Activated CD4-positive, alpha-beta T cell treated with anti-CD3 and anti-CD28 coated beads, Interleukin-2, amount 10 ng/mL, durations not matched to agents 7 days and 5 days (primary cell): Measurements from ENCODE around the gene CRLF1. TPM values are rescaled to one million over a fixed set of nuclear protein-coding genes. Genes with fewer than 3 reads are reported as not detected.

Experiments
- CTCF ChIA-PET: fragments of 350-600 bp; sonication (Branson Sonifier 250); formaldehyde crosslinking; loops from one replicate; lab custom pipeline; 2021; ENCODE audit warnings: antibody characterized with exemption; lab: Charles Lee
- POLR2A ChIA-PET: fragments of 350-600 bp; sonication (Branson Sonifier 250); formaldehyde crosslinking; loops from one replicate; lab custom pipeline; 2021; ENCODE audit warnings: antibody characterized with exemption; lab: Charles Lee
- DNase-seq: peaks from one replicate; pipeline ENCODE4 v3.0.0-alpha.2; 2020
- H3K27ac Mint-ChIP-seq: one replicate; pipeline ENCODE4 v1.8.0; 2021; ENCODE audit warnings: mild to moderate bottlenecking, moderate library complexity, mixed read lengths
- H3K27me3 Mint-ChIP-seq: one replicate; pipeline ENCODE4 v1.8.0; 2021; ENCODE audit warnings: mixed read lengths
- H3K36me3 Mint-ChIP-seq: one replicate; pipeline ENCODE4 v1.8.0; 2021; ENCODE audit warnings: low read depth, mixed read lengths
- H3K4me1 Mint-ChIP-seq: one replicate; pipeline ENCODE4 v1.8.0; 2021; ENCODE audit warnings: mixed read lengths
- H3K4me3 Mint-ChIP-seq: one replicate; pipeline ENCODE4 v1.8.0; 2021; ENCODE audit warnings: mild to moderate bottlenecking, moderate library complexity, mixed read lengths
- H3K9me3 Mint-ChIP-seq: one replicate; pipeline ENCODE4 v1.8.0; 2021; ENCODE audit warnings: mixed read lengths
- total RNA-seq, 2 experiments: library from RNA; stranded (reverse); gene quantifications; one replicate each; pipeline ENCODE4 v1.2.3, GENCODE V29; 2021

CRLF1 gene
- total RNA-seq, 2 experiments from 2014 or later = not detected

DNA sequence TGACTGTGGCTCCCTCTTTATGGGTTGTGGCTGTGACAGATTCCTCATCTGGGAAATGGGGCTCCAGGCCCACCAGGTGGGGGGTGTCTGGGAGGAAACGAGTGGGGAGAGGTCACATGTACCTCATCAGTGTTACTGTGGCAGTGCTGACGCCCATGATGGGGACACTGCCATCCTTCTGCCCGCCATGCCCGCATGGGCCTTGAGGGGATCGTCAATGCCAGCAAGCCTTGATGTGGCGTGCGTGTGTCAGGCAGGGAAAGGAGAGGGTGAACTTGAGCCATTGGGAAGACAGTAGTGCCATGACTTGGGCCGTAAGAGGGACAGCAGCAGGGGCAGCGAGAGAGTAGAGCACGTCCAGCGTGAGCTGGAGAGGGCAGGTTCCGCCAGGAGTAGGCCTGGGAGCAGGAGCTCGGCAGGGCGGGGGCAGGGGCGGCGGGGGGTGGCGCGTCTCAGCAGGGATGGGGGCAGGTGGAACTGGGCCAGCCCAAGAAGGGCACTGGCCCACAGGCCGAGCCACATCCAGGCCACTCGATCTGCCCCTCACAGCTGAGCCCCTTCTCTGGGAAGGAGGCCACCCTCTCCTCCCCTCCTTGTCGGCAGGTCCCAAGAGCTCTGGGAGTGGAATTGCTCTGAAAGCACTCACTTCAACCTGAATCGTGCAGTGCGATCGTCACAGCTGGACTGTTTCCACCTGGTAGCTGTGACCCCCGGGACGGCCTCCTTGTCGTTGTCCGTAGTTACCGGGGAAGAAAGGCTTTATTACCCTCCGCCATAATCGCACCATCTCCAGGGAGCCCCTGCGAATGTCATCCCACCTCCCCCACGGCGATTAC is 40.2 kb upstream of the CRLF1 start:
- H3K27ac Mint-ChIP-seq = no peak overlapping the region
- H3K4me3 Mint-ChIP-seq = no peak overlapping the region
- peaks cover 9% of the 10 kb centered on the region for H3K4me1 Mint-ChIP-seq
- POLR2A ChIA-PET = no interaction called here
- CTCF ChIA-PET = no interaction called here
- H3K9me3 Mint-ChIP-seq = peaks cover 3% of the 10 kb centered on the region
- H3K36me3 Mint-ChIP-seq = no peaks in the 10 kb centered on the region
- no peak for DNase-seq
- no peaks in the 10 kb centered on the region for H3K27me3 Mint-ChIP-seq

DNA sequence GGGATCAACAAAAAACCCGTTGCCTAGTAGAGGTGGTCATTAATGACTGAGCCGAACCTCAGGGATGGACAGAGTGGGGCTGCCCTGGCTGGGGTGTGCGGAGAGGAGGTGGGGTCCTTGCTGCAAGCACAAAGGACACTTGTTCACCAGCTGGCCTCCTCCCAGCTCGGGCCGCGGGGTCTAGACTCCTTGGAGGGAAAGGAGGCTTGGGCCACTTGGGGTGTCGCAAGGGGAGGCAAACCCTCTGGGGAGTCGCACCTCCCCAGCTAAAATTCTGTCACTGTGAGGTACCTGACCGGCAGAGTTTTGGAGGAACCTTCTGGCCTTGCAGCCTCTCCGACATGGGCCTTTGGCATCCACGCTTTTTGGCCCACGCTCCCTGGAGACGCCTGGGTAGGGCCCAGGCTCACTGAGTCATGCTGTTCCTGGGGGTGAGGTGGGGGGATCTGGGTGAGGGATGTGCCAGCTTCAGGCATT is 38.5 kb upstream of the CRLF1 start:
- Mint-ChIP-seq H3K27ac (no peak overlapping the region), H3K27me3 (no peaks in the 10 kb centered on the region), H3K36me3 (no peaks in the 10 kb centered on the region), H3K9me3 (peaks cover 3% of the 10 kb centered on the region), H3K4me1 (peaks cover 9% of the 10 kb centered on the region), H3K4me3 (no peak overlapping the region)
- CTCF ChIA-PET = no interaction called here
- DNase-seq = no peak
- POLR2A ChIA-PET = no interaction called here

DNA sequence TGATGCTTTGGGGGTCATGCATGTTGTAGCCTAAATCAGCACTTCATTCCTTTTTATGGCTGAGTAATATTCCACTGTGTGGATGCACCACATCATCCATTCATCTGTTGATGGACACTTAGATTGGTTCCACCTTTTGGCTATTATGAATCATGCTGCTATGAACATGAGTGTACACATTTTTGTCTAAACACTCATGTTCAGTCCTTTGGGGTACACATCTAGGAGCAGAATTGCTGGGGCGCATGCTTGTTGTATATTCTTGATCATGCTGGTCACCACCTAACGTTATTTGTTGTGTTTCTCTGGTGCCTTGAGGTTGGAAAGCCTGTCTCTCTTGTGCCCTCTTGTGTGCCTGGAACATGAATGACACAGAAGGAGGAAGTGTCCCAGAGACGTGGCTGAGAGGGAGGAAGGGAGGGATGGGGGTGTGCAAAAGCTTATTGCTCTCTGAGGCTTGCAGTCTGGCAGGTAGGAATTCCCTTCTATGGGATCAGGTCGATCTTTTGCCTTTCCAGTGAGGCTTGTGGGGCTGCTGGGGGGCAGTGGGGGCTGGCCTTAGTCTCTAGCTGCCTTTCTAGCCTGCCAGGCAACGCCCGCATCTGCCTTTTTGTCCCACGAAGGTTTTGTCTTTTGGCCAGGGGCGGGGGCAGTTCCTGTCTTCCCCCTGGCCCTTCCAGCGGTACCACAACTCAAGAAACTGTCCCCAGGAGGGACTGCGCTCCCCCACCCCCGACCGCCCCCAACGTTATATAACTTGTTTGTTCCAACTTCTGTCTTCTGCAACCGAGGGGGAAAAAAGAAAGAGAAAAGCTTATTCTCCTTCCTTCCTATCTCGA is 37.8 kb upstream of the CRLF1 start:
- no peak for DNase-seq
- ChIA-PET POLR2A (no interaction called here), CTCF (no interaction called here)
- peaks cover 12% of the 10 kb centered on the region for H3K4me1 Mint-ChIP-seq
- H3K4me3 Mint-ChIP-seq = no peak overlapping the region
- H3K27me3 Mint-ChIP-seq = no peaks in the 10 kb centered on the region
- H3K36me3 Mint-ChIP-seq = no peaks in the 10 kb centered on the region
- peaks cover 3% of the 10 kb centered on the region for H3K9me3 Mint-ChIP-seq
- H3K27ac Mint-ChIP-seq = no peak overlapping the region

DNA sequence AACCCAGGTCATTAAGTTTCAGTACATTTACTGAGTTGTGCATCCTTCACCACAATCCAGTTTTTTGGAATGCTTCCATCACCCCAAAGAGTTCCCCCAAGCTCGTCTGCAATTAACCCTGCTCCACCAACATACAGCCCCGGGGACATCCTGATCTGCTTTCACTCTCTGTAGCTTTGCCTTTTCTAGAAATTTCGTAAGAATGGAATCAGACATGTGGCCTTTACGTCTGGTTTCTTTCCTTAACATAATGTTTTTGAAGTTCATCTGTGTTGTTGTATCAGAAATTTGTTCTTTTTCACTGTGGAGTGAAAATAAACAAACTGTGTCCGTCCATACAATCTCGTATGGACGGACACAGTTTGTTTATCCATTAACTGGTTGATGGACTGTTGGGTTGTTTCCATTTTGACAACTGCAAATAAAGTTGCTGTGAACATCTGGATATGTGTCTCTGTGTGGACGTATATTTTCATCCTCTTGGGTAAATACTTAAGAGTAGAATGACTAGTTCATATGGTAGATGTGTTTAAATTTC is 33.2 kb upstream of the CRLF1 start:
- H3K36me3 Mint-ChIP-seq = peaks cover 3% of the 10 kb centered on the region
- H3K4me3 Mint-ChIP-seq = no peak overlapping the region
- peaks cover 35% of the 10 kb centered on the region for H3K4me1 Mint-ChIP-seq
- no peak for DNase-seq
- no peak overlapping the region for H3K27ac Mint-ChIP-seq
- H3K27me3 Mint-ChIP-seq = no peaks in the 10 kb centered on the region
- peaks cover 3% of the 10 kb centered on the region for H3K9me3 Mint-ChIP-seq
- CTCF ChIA-PET = interaction anchor here (0.7 kb wide), 1 partner anchor 16 kb away, joined by 3 read pairs; no protein-coding TSS in a partner anchor
- POLR2A ChIA-PET = no interaction called here

DNA sequence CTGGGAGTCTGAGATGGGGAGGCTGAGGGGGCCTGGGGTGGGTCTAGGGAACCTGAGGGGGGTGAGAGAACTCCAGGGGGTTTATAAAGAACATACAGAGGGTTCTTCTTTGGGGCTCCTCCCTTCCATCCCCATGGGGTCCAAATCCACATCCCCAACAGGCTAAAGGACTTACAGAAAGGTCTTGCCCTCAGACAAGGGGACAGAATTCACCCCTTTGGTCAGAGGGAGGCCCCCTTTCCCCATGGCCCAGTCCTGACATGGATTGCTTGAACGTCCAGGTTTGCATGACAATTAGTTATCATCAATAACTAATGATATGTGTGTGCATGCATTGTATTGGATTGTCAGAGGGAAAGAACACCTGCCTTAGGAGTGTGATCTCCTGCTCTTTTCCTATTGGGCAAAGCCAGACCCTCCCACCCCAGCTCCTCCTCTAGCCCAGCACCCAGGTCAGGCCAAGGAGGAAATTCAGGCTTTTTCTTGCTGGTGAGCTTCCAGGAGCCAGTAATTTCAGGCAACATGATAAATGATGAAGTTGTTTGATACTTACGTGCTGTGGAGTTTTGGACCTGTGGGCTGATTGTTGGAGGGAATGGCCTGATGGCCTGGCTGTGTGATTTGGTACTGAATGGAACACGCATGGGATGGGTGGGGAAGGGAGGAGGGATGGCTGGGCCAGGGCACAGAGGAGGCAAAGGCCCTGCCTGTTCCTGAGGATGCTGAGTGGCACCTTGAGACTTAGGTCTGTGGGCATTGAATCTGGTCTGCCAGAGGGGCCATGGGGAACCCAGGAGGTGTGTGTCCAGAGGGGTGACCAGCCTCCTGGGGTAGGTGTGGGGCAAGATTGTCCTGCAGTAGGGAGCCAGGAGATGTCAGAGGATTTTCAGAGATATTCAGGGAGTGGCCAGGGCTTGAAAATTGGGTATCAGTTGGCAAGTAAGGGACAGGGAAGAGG is 31.4 kb upstream of the CRLF1 start:
- Mint-ChIP-seq H3K4me3 (peak overlapping the region; percentile 85), H3K9me3 (no peaks in the 10 kb centered on the region), H3K36me3 (peaks cover 3% of the 10 kb centered on the region), H3K4me1 (peaks cover 31% of the 10 kb centered on the region), H3K27ac (peak overlapping the region; percentile 89), H3K27me3 (peaks cover 6% of the 10 kb centered on the region)
- CTCF ChIA-PET = no interaction called here
- no peak for DNase-seq
- POLR2A ChIA-PET = no interaction called here

DNA sequence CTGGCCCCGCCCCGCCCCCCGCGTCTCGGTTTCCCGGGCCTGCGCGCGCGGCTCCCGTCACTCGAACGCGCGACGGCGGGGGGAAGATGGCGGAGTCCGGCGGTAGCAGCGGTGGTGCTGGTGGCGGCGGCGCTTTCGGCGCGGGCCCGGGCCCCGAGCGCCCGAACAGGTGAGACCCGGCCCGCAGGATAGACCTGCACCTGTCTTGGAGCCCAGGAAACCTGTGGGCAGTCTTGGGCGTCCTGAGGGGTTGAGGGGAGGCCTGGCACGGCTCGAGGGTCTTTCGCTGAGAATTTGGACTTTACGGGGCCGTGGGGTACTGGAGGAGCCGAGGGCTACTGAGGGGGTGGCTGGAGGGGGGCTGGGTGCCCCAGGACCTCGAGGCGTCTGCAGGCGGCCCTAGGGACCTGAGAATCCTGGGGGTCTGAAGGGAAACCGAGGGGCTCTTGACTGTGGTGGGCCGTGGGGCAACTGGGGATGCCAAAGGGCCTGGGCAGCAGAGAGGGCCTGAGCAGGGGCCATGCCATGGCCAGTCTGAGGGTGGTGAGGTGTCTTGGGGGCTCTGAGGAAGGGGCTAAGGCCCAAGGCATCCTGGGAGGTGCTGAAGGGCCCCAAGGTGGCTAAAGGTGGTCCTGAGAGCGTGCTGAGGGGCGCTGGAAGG is 30.5 kb upstream of the CRLF1 start, which contains the start of gene KLHL26:
Gene KLHL26 (plus strand): TSS at position 60 of the 661 bp plus-strand sequence. CDS start 27 bp downstream, at position 87.
- H3K27ac Mint-ChIP-seq = peak within 1 kb of the TSS; percentile 93
- peaks cover 3% of the 10 kb centered on the region for H3K36me3 Mint-ChIP-seq
- peaks cover 6% of the 10 kb centered on the region for H3K27me3 Mint-ChIP-seq
- CTCF ChIA-PET = no interaction called here
- peak within 1 kb of the TSS; percentile 85 for H3K4me3 Mint-ChIP-seq
- POLR2A ChIA-PET = no interaction called here
- H3K4me1 Mint-ChIP-seq = peaks cover 31% of the 10 kb centered on the region
- no peaks in the 10 kb centered on the region for H3K9me3 Mint-ChIP-seq
- no peak for DNase-seq

DNA sequence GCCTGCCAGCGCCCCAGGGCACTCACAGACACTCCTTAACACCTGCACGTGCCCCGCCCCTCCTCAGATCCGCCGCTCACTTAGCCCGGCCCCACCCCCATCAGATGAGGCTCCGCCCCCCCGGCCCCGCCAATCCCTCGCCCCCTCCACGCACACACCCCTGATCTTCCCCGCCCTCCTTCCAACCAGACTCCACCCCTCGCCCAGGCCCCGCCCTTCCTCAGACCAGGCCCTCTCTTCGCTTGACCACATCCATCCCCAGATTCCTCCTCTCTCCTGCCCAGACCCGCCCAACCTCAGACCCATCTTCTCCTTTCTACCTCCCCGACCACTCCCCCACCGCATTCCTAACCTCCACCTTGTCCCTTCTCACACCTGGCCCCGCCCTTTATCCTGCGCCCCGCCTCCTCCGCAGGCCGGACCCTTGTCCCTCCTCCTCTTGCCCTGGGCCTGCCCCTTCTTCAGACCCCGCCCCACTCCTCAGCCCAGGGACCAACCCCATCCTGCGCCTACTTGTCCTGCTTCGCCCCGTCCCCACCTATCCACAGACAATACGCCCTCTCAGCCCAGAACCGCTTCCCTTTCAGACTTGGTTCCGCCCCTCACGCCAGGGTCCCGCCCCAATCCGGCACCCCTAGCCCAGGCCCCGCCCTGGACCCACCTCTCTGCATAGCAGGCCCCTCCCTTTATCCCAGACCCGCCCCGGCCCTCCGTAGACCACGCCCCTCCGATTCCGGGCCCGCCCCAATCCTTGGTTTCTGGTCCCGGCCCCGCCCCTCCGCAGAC is 29.8 kb upstream of the CRLF1 start:
- Mint-ChIP-seq H3K9me3 (no peaks in the 10 kb centered on the region), H3K4me1 (peaks cover 31% of the 10 kb centered on the region)
- DNase-seq = peak; percentile 99

DNA sequence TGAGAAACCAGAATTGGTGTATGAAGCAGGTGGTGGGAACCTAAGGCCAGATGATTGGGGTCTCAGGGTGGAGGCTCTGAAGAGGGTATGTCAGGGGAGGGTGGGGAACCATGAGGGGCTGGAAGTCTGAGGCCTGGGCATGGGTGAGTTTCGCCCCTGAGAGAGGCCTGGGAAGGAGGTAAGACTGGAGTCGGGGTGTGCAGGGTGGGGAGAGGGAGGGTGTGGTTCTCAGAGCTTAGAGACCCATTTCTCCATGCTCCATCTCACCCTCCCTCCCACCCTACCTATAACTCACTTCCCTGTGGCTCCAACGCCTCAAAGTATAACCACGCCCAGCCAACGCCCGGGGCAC is 29.2 kb upstream of the CRLF1 start:
- Mint-ChIP-seq H3K36me3 (peaks cover 3% of the 10 kb centered on the region), H3K9me3 (no peaks in the 10 kb centered on the region), H3K27ac (peak overlapping the region; percentile 93), H3K4me1 (peaks cover 31% of the 10 kb centered on the region), H3K27me3 (peaks cover 6% of the 10 kb centered on the region), H3K4me3 (peak overlapping the region; percentile 85)
- ChIA-PET CTCF (interaction anchor here (1.0 to 1.6 kb wide), 3 partner anchors 13 to 48 kb away, joined by 3 to 6 read pairs (median 4); partner anchors contain the start of gene REX1BD), POLR2A (no interaction called here)
- DNase-seq = no peak

More for the DNA sequence above, 29.8 kb upstream of the CRLF1 start:
- Mint-ChIP-seq H3K4me3 (peak overlapping the region; percentile 85), H3K27me3 (peaks cover 6% of the 10 kb centered on the region), H3K27ac (peak overlapping the region; percentile 93), H3K36me3 (peaks cover 3% of the 10 kb centered on the region)
- CTCF ChIA-PET = no interaction called here
- POLR2A ChIA-PET = no interaction called here

DNA sequence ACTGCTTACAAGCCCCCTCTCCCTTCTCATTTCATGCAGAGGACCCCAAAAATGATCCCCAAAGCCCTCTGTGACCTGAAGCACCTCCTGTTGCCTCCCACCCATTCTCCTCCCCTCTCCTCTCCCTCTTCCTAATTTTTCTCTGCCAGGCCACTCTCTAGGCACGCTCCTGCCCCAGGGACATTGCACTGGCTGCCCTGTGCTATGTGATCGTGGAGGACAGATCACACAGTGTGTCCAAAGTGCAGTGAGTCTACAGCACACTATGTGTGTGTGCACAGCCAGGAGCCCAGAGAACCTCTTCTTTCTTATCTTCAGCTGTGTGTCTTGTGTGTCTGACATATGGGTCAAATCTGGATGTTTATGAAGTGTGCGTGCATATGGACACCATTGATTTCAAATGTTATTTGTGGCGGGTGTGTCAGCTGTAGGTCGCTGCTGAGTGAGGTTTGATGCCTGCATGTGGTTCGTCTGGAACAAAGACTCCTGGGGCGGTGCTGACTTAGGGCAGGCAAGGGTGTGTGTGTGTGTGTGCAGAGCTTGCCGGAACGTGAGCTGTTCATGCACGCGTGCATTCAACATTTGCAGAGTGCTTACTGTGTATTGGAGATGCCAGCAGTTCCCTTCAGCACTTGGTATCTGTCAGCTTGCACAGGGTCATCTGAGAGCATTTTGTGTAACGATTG is 28.2 kb upstream of the CRLF1 start:
- Mint-ChIP-seq H3K4me1 (peaks cover 30% of the 10 kb centered on the region), H3K4me3 (no peak overlapping the region), H3K27ac (no peak overlapping the region), H3K27me3 (peaks cover 6% of the 10 kb centered on the region), H3K36me3 (peaks cover 3% of the 10 kb centered on the region), H3K9me3 (no peaks in the 10 kb centered on the region)
- CTCF ChIA-PET = interaction anchor here (1.0 to 1.6 kb wide), 3 partner anchors 12 to 47 kb away, joined by 3 to 6 read pairs (median 4); partner anchors contain the start of gene REX1BD
- peak; percentile 29 for DNase-seq
- POLR2A ChIA-PET = interaction anchor here (0.6 kb wide), 1 partner anchor 54 kb away, joined by 3 read pairs; no protein-coding TSS in a partner anchor

DNA sequence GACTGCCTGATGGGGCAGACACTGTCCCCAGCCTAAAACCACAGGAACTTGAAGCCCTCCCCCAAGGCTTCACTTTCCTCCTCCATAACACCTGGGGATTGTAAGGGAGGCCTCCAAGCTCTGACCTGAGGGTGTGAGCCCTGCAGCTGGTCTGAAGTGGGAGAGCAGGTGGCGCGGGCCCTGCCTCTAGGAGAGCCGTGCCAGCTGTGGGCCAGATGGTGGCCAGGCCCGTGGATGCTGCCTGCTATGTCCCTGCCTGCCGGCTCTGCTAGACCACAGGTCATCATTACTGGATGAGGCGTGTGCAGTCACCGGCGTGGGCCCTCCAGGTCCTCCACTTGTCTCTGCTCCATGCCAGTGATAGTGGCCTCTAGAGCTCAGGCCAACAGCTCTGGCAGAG is 26.7 kb upstream of the CRLF1 start:
- Mint-ChIP-seq H3K27ac (no peak overlapping the region), H3K27me3 (peaks cover 6% of the 10 kb centered on the region), H3K4me3 (no peak overlapping the region), H3K4me1 (peaks cover 27% of the 10 kb centered on the region), H3K9me3 (no peaks in the 10 kb centered on the region), H3K36me3 (peaks cover 2% of the 10 kb centered on the region)
- CTCF ChIA-PET = no interaction called here
- POLR2A ChIA-PET = no interaction called here
- no peak for DNase-seq
